DND-41 (cell line): Measurements from ENCODE around the gene GRHL3.

Experiments used
- CTCF ChIP-seq: IDR thresholded peaks from 2 replicates; pipeline ENCODE4 v1.5.1; 2012; ENCODE audit warnings: borderline replicate concordance, low read length, moderate library complexity, mild to moderate bottlenecking; ENCODE audit not compliant: poor library complexity, severe bottlenecking; ENCODE audit errors: extremely low read depth
- EZH2 ChIP-seq: IDR thresholded peaks from 3 replicates; pipeline ENCODE4 v1.6.1; 2012; ENCODE audit warnings: borderline replicate concordance, low read depth, mild to moderate bottlenecking, moderate library complexity, low read length, inconsistent platforms; ENCODE audit not compliant: severe bottlenecking

GRCh38 chr1:24362396-24362795 lies 43.2 kb downstream of the GRHL3 start:
- TF ChIP-seq CTCF = no peak
- TF ChIP-seq EZH2 = no peak
